SK-N-SH (cell line): Measurements from ENCODE around the gene PRTFDC1.

Experiments
- MAX ChIP-seq: IDR thresholded peaks from 2 replicates; pipeline ENCODE4 v1.4.0; 2012; ENCODE audit warnings: low read depth
- RAD21 ChIP-seq: IDR thresholded peaks from 2 replicates; pipeline ENCODE4 v1.6.1; 2012; ENCODE audit warnings: mild to moderate bottlenecking, low read length
- REST ChIP-seq: IDR thresholded peaks from 2 replicates; pipeline ENCODE4 v1.6.1; 2012; ENCODE audit warnings: mild to moderate bottlenecking, low read depth, low read length, moderate library complexity

- TF ChIP-seq RAD21 (no peak), MAX (no peak), REST (no peak)
These were observed 79.6 kb downstream of the PRTFDC1 start for GRCh38 chr10:24872790-24873182.
